GM11168 (cell line): ENCODE data around the gene TBCEL.

ENCODE experiments used
- in situ Hi-C: fragments of 300-500 bp; cut with MboI; formaldehyde crosslinking; loops from one replicate; pipeline ENCODE4 v1.12.0; 2022; ENCODE audit warnings: low sequenced_read_pairs; ENCODE audit not compliant: unreplicated experiment

The TBCEL gene

DNA sequence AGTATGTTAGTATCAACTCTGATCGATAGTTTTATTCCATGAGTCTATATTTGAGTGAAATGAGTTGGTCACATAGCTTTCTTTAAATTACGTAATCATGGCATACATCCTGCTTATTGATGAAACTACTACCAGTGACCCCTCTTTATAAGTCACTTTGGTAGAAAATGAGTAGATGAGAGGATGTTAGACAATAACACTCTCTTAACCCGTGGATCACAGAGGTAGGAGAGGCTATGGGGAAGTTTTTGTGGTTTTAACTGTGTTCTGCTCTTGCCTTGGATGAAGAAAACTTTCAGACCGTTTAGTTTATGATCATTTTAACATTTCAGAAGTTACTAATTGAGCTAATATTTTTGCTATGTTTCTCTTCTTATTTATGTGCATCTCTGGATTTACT is 34.0 kb downstream of the TBCEL start:
- in situ Hi-C loops: no loop called here

DNA sequence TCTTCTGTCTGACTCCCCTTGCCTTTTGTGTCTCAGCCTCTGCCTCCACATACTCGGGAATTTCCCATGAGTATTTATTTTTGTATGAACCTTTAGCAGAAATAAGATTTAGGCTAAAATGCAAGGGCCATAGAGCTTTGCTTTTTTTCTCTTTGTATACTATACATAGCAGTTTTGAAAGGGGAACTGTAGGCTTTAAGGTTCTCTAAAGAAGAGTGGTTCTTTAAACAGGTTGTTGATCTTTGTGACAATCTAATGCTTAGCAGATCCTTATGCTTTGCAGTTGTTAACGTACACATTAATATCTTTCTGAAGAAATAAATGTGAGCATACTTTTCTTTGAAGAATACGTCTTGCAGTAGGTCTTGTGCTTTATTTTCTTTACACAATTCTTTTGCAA is 35.0 kb downstream of the TBCEL start:
- in situ Hi-C loops: no loop called here

DNA sequence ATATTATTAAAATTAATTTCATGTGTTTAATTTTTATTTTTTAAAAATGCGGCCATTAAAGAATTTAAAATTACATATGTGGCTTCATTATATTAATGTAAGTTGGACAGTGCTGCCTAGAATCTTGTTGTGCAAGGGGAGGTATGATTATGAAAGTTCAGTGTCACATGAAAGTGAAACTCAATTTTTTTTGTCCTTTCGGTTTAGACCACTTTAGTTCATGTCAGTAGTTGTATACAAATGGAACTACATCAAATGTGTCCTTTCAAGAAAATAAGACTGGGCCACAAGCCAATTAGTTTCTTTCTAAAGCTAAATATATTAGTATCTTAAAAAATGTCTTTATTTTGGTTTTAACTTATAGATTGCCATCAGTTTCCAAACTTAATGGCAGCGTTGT is 35.7 kb downstream of the TBCEL start:
- in situ Hi-C loops: no loop called here

DNA sequence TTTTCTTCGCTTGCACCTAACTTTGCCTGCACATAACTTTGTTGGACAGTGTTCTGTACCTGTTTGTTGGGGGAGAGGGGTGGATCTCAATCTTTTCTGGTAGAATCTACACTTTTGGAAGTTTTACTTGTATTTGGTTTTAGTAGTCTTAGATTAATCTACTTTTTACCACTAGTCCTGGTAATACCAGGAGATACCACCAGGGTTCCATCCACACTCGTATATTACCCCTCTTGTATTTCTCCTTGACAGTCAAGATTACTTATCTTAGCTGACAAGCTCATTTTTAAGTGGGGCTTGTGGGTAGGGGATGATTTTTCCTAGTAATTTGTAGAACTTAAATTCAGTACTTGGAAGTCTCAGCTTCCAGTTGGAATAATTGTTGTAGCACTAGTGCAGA is 39.8 kb downstream of the TBCEL start:
- in situ Hi-C loops: no loop called here

DNA sequence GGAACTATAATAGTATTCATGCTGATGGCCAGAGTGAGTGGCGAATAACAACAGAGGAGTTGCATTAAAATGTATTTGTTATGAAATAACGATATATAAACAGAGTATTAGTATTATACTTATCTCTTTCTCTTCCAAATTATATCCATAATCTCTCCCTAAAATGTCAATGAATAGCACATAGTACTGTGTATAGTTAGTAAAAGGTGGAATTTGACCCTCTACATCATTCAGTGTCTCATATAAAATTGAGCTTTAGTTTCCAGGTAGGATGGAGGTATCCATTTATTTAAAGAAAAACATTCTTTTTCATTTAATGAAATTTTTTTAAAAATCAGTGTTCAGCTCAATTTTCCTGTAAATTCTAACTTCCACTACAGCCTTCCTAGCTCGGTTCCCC is 42.7 kb downstream of the TBCEL start:
- in situ Hi-C loops: no loop called here

DNA sequence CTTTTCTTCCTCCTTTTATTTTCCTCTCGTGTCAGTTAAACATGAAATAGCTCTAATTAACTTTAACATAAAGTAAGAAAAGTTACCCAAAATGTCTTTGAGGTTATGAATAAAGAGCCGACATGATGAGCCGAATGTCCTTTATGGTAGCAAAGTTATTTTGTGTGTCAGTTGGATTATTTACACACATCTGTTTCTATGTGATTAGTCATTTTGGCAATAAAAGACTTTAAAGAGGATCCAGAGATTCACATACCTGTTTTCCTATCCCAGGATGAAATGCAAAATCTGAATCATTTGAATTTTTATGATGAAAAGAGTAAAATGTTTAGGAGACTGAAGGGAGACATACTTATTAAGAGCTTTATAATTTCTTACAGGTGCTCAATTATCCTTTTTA is 43.1 kb downstream of the TBCEL start:
- in situ Hi-C loops: no loop called here

DNA sequence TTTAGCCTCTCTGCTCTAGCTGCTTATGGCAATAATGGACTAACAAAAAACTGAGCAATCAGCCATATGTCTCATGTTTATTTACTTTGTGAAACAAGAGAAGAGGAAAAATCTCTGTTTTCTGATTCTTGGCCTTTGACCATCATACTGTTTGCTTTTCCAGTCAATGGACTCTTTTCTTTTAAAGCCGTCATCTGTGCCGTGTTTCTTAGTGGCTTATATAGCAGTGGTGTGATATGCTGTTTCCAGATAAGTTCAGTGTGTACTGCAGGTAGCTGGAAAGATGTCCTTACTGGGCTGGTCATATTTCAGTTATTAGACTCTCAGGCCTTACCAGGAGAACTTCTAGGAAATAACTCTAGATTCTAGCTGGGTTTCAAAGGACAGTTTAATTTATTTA is 43.6 kb downstream of the TBCEL start:
- in situ Hi-C loops: no loop called here

DNA sequence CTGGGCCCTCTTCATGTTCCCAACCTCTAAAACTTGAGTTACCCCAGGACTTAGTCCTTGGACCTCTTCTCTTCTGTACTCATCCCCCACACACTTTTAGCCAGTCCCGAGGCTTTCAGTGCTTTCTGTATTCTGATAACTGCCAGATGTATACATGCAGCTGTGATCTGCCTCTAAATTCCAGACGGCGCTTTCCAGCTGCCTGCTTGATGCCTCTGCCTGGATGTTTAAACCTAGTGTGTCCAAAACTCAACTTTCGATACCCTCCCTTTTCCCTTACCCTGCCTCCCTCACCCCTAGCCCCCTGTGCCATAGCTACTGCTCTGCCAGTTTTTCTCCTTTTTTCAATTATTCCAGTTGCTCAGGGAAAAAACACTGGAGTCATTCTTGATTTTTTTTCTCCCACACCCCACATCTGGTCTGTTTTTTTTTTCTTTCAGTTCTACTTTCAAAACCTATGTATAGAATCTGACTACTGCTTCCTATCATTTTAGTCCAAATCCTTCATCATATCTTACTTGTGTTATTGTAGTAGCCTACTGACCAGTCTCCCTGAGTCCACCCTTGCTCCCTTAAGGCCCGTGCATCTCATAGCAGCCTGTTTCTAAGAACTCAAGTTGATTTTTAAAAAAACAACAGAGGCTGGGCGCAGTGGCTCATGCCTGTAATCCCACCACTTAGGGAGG is 44.2 kb downstream of the TBCEL start:
- in situ Hi-C loops: no loop called here

DNA sequence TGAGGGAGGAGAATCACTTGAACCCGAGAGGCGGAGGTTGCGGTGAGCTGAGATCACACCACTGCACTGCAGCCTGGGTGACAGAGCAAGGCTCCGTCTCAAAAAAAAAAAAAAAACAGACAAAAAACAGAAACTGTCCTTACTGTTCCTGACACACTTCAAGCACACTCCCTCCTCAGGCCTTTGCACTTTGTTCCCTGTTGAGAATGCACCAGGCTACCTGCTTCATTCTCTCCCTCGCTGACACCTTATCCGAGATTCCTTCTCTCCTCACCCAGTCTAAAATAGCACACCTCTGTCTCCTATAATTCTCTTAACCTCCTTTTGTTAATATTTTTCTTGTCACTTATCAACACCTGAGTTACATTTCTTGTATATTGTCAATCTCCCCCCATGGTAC is 44.9 kb downstream of the TBCEL start:
- in situ Hi-C loops: no loop called here

DNA sequence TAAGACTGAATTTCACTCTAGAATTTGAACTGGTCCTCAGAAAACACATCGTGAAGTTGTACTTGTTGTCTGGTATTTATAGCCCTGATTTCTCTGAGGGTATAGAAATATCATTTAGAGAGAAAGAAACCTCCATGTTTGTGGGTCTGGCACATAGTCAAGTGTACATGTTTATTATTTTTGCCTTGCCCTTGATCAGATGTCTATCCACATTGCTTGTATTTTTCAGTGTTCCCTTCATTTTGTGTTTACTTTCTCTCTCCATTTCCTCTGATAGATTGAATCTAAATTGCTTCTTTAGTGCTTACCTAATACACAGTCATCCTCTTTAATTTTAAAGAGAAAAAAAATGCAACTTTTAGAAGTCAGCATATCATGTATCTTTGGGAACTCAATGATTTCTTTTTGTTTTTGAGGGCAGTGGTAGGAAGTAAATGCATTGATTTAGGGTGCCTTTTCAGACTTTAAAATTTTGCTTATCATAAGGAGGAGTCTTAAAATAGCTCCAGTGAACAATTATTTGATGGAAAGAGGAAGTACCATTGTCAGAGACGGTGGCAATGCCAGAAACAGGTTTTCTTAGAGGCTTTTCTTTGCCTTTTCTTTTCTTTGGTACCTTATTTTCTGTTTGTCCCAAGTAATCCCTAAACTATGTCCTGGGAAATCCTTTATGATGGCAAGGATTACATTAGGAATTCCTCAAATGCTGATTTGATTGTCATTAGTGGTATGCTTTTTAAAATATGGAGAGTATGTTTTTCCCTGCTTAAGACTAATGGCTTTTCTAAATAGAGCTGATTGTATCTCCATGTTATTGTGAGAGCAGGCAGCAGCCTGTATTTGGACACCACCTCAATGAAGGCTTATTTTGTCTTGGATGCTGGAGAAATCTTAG is 47.3 kb downstream of the TBCEL start:
- in situ Hi-C loops: no loop called here

DNA sequence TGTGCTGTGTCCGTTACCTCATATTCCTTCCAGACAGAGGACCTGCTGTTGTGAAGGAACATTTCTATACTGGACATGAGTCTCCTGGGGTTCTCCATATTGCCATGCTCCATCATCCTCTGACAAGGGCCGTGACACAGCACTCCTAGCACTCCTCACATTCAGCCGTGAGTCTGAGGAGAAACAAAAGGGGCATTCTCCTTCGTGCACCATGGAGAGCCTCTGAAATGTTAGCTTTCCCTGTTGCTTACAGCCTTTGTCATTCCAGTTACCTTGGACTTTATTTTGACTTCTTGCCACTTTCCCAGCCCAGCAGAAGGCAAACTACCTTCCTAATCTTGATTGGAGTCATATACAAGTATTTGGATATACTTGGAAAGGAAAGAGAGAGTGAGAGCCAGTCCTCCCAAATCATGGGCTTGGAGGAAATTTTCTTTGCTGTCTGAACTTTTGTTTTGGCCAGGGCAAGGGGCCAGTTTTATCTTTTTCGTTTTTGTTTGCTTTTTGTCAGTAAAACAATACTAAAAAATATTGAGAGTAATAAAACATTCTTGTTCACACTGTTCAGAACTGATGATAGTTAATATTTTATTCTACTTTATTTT is 48.0 kb downstream of the TBCEL start:
- in situ Hi-C loops: no loop called here

DNA sequence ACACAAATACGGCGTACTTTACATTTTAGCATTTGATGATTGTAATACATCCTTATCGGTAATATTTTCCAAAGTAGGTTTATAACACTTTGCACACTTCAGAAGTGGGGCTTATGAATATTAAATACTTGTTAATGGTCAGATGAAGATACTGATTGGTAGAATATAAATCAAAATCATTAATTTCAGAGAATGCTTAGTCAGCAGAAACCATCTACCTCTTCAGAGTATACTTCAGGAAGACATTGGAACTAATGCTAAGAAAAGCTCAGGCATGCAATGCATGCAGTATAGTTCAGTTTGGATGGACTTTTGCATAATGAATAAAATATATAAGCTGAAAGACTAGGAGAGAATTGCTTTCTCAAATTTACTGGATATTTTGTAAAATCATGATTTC is 57.4 kb downstream of the TBCEL start:
- in situ Hi-C loops: no loop called here

DNA sequence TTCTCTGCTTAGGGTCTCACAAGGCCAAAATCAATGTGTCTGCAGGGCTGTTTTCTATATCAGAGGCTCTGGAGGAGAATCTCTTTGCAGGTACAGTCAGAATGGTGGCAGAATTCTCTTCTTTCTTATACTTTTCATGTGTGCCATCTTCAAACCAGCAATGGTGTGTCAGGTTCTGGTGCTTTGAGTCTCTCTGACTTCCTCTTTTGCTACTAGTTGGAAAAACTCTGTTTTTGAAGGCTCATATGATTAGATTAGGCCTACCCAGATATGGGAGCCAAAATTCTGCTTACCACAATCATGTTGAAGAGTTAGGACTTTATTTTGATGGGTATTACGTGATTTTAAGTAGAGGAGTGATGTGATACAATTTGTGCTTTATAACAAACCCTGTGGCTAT is 58.3 kb downstream of the TBCEL start:
- in situ Hi-C loops: no loop called here

DNA sequence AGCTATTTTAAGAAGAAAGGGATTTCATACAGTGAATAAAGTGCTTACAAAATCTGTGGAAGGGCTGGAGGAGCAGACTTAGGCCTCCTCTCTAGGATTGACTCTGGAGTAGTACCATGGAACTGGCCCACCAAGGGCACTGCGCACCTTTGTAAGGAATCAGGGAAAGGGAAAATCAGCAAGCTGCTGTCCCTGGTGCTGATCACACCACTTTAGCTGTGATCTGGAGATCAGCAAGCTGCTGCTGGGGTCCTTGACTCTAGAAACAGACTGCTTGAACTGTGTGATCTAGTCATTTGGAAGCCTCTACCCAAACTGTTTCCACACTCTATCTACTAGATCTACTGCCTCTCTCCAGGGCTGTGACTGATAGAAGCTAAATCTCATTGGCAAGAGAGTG is 58.8 kb downstream of the TBCEL start:
- in situ Hi-C loops: no loop called here

DNA sequence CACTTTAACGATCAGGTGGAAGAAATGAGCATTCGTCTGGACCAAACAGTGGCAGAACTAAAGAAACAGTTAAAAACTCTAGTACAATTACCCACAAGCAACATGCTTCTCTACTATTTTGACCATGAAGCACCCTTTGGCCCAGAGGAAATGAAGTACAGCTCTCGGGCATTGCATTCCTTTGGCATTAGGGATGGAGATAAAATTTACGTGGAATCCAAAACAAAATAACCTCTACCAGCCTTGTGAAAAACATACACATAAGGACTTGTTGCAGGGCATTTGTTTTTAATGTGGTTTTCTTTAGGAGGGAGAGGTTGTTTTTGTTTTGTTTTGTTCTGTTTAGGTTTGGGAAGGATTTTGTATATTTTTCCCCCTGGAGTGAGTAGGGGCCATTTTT is 63.0 kb downstream of the TBCEL start:
- in situ Hi-C loops: no loop called here

DNA sequence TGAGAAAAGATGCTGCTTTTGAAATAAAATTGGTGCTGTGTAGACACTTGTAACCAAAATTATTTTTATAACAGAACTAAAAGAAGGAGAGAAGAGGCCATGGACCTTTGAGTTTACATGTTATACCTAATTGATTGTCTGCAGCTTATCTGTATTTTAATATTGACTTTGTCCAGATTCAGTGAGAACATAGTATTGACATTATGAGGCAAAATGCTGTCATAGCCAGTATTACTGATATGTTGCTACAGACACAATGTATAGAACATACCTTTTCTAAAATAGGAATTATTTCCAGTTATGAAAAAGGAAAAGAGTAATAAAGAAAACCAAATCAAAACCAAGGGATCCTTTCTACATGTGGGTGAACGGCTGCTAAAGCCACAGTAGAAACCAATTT is 65.7 kb downstream of the TBCEL start:
- in situ Hi-C loops: no loop called here

DNA sequence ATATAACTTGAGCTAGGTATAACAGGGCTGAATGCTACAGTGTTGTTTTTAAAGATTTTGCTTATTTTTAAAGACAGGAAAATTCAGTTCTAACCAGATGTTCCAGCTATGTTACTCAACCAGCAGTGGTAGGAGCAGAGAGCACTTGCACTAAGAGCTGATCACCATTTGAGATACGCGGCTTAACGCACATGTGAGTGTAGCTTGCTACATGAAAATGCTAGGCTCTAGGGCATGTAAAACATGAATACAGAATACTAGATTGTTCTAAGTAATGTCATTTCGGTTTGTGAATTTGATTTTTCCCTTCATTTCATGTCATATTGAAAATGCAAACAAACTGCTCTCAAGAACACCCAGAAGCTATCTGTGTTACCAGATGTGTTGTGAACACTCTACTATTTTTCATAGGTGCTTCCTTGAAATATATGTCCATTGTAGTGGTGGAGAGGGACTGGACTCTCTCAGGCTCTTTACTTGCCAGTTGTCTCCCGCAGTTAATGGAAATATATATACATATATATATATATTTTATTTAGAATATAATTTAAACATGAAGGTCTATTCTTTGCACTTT is 66.3 kb downstream of the TBCEL start:
- in situ Hi-C loops: no loop called here

DNA sequence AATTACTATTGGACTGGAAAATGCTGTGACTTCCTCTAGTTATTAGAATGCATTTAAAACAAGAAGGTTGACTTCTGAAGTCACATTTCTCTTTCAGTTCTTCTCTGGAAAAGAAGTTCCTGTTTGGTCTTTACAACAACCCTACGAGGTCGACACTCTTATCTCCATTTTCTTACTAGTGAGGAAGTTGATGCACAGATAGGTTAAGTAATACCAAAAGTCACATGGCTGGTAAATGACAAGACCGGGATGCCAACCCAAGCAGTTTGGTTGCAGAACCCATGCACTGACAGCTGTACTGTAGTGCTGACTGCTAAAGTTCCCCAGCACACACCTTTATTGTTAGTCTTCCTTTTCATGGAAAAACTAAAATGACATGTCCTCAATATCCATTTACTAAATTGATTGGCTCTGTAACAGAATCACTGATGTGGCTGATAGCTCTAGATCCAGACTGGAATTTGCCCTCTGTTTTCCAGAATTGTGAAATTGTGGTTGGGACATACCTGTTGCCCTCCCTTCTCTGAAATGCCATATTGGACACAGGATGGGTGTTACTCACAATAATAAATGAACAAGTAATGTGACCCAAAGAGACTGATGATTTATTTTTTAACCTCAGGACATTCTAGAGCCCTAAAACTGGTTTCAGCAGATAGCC is 67.7 kb downstream of the TBCEL start:
- in situ Hi-C loops: no loop called here

DNA sequence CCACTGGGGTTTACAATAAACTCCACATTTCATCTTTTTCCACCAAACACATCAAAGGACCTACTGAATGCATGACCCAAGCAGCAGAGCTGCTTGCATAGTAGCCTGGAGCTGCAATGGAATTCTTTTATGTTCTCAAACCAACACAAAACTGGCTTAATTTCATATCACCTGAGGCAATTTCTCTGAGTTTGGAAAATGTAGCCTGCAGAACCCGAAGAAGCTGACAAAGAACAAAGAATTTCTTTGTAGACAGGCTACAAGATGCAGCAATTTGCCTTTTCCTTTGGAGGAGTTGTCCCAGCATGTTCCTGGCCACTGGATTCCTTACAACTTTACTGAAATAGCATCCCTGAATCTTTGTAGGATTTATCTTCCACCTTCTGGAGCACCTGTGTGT is 71.7 kb downstream of the TBCEL start:
- in situ Hi-C loops: no loop called here

DNA sequence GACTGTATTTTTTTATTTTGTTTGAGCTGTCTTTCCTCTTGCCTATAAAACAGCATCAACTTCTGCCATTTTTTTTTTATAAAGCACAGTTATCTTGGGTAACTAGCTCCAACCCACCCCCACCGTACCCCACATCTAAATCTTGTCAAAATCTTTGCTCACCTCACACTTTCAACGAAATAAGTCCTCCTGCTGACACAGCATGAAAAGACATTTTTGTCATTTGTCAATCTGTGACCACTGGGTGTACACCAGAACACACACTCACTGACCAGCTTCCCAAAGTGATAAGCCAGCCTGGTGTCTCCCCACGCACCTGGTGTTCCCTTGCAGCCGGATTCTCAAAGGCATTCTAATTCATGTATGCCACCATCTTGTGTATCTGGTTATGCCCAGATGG is 75.5 kb downstream of the TBCEL start:
- in situ Hi-C loops: no loop called here

DNA sequence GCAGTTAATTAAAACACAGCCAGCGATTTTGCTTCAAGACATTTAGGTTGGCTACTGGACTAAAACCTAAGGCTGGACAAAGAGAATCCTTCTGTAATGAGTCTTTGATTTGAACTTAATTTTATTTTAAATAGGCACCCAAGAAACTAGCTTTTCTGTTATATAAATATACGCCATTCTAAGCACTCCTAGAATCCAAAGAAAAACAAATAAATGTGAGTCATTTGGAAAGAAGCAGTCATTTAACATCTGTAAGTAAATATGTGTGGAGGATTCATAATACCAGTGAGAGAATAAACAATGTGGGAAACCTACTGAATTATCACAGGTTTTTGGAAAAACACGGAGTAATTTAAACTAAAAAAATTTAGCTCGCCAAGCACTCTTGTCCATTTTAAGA is 76.0 kb downstream of the TBCEL start:
- in situ Hi-C loops: no loop called here
